Measurements from ENCODE around the gene RBM28. TPM values are rescaled to one million over a fixed set of nuclear protein-coding genes. Genes with fewer than 3 reads are reported as not detected.

The RBM28 gene
- total RNA-seq, 1 experiment from 2014 or later = 49.3 TPM

GRCh38 chr7:128359939-128360338 is 16.2 kb upstream of the RBM28 start:
- H3K27me3 Mint-ChIP-seq (ENCODE audit: unreplicated experiment) = peaks cover 96% of the 10 kb centered on the region
- H3K27ac Mint-ChIP-seq (ENCODE audit: unreplicated experiment) = no peak overlapping the region
- H3K9me3 Mint-ChIP-seq (ENCODE audit: low read depth, unreplicated experiment) = no peaks in the 10 kb centered on the region
- intact Hi-C loops (cut with micrococcal nuclease; ENCODE audit: unreplicated experiment) = no loop called here
- no TSS peak for BruUV-seq (replicated peaks)
- TF ChIP-seq CTCF (IDR thresholded peaks at IDR 0.05; ENCODE audit: unreplicated experiment) = no peak
- H3K4me3 Mint-ChIP-seq (ENCODE audit: low read depth, unreplicated experiment) = no peak overlapping the region
- CTCF ChIA-PET = no interaction called here
- H3K36me3 Mint-ChIP-seq (ENCODE audit: insufficient read depth, unreplicated experiment) = peaks cover 6% of the 10 kb centered on the region
- no peak for DNase-seq
- peaks cover 15% of the 10 kb centered on the region for H3K4me1 Mint-ChIP-seq (ENCODE audit: low read depth, unreplicated experiment)

- Mint-ChIP-seq H3K9me3 (ENCODE audit: low read depth, unreplicated experiment) (no peaks in the 10 kb centered on the region), H3K36me3 (ENCODE audit: insufficient read depth, unreplicated experiment) (peaks cover 6% of the 10 kb centered on the region), H3K27ac (ENCODE audit: unreplicated experiment) (no peak overlapping the region), H3K4me3 (ENCODE audit: low read depth, unreplicated experiment) (no peak overlapping the region), H3K27me3 (ENCODE audit: unreplicated experiment) (peaks cover 96% of the 10 kb centered on the region), H3K4me1 (ENCODE audit: low read depth, unreplicated experiment) (peaks cover 15% of the 10 kb centered on the region)
- no peak for TF ChIP-seq CTCF (IDR thresholded peaks at IDR 0.05; ENCODE audit: unreplicated experiment)
- no TSS peak for BruUV-seq (replicated peaks)
- CTCF ChIA-PET = no interaction called here
- DNase-seq = no peak
- intact Hi-C loops (cut with micrococcal nuclease; ENCODE audit: unreplicated experiment) = no loop called here
Observed at GRCh38 chr7:128359336-128359735, 15.6 kb upstream of the RBM28 start.

- intact Hi-C loops (cut with micrococcal nuclease; ENCODE audit: unreplicated experiment) = no loop called here
- Mint-ChIP-seq H3K4me3 (ENCODE audit: low read depth, unreplicated experiment) (no peak overlapping the region), H3K27me3 (ENCODE audit: unreplicated experiment) (peaks cover 96% of the 10 kb centered on the region), H3K27ac (ENCODE audit: unreplicated experiment) (no peak overlapping the region), H3K4me1 (ENCODE audit: low read depth, unreplicated experiment) (peaks cover 15% of the 10 kb centered on the region), H3K9me3 (ENCODE audit: low read depth, unreplicated experiment) (no peaks in the 10 kb centered on the region), H3K36me3 (ENCODE audit: insufficient read depth, unreplicated experiment) (peaks cover 6% of the 10 kb centered on the region)
- TF ChIP-seq CTCF (IDR thresholded peaks at IDR 0.05; ENCODE audit: unreplicated experiment) = no peak
- DNase-seq = no peak
- BruUV-seq (replicated peaks) = no TSS peak
- CTCF ChIA-PET = no interaction called here
Observed at GRCh38 chr7:128358233-128358632, 14.5 kb upstream of the RBM28 start.

- Mint-ChIP-seq H3K4me3 (ENCODE audit: low read depth, unreplicated experiment) (no peak overlapping the region), H3K27ac (ENCODE audit: unreplicated experiment) (no peak overlapping the region), H3K36me3 (ENCODE audit: insufficient read depth, unreplicated experiment) (peaks cover 6% of the 10 kb centered on the region), H3K27me3 (ENCODE audit: unreplicated experiment) (peaks cover 96% of the 10 kb centered on the region), H3K9me3 (ENCODE audit: low read depth, unreplicated experiment) (no peaks in the 10 kb centered on the region), H3K4me1 (ENCODE audit: low read depth, unreplicated experiment) (peaks cover 15% of the 10 kb centered on the region)
- TF ChIP-seq CTCF (IDR thresholded peaks at IDR 0.05; ENCODE audit: unreplicated experiment) = no peak
- CTCF ChIA-PET = interaction anchor here (1.1 kb wide), 1 partner anchor 10 kb away, joined by 3 read pairs; no protein-coding TSS in a partner anchor
- BruUV-seq (replicated peaks) = no TSS peak
- DNase-seq = no peak
- intact Hi-C loops (cut with micrococcal nuclease; ENCODE audit: unreplicated experiment) = no loop called here
Observed at GRCh38 chr7:128357217-128357613, 13.5 kb upstream of the RBM28 start.
